ENCODE measurements around the gene CDH18.

Gene CDH18

GRCh38 chr5:19767987-19768386 is 220.0 kb downstream of the CDH18 start:
- TF ChIP-seq GATA3 (IDR thresholded peaks at IDR 0.05; ENCODE audit: low read depth, low read length) (no peak), GATA2 (IDR thresholded peaks at IDR 0.05; ENCODE audit: low read depth, low read length) (no peak)

GRCh38 chr5:19753579-19753978 is 234.4 kb downstream of the CDH18 start:
- no peak for TF ChIP-seq GATA3 (IDR thresholded peaks at IDR 0.05; ENCODE audit: low read depth, low read length)
- TF ChIP-seq GATA2 (IDR thresholded peaks at IDR 0.05; ENCODE audit: low read depth, low read length), result no peak

- TF ChIP-seq GATA3 (IDR thresholded peaks at IDR 0.05; ENCODE audit: low read depth, low read length), result no peak
- TF ChIP-seq GATA2 (IDR thresholded peaks at IDR 0.05; ENCODE audit: low read depth, low read length), result no peak
These were observed 236.7 kb downstream of the CDH18 start for GRCh38 chr5:19751326-19751725.

GRCh38 chr5:19745247-19745646 is 242.8 kb downstream of the CDH18 start:
- no peak for TF ChIP-seq GATA2 (IDR thresholded peaks at IDR 0.05; ENCODE audit: low read depth, low read length)
- no peak for TF ChIP-seq GATA3 (IDR thresholded peaks at IDR 0.05; ENCODE audit: low read depth, low read length)

- TF ChIP-seq GATA3 (IDR thresholded peaks at IDR 0.05; ENCODE audit: low read depth, low read length) (no peak), GATA2 (IDR thresholded peaks at IDR 0.05; ENCODE audit: low read depth, low read length) (0 out of 2 replicates have a peak, but pooled peaks have one; percentile 18)
These were observed 248.3 kb downstream of the CDH18 start for GRCh38 chr5:19739671-19740070.

GRCh38 chr5:19734776-19735175 is 253.2 kb downstream of the CDH18 start:
- TF ChIP-seq GATA2 (IDR thresholded peaks at IDR 0.05; ENCODE audit: low read depth, low read length) (no peak), GATA3 (IDR thresholded peaks at IDR 0.05; ENCODE audit: low read depth, low read length) (no peak)

GRCh38 chr5:19733612-19734495 is 254.1 kb downstream of the CDH18 start:
- TF ChIP-seq GATA3 (IDR thresholded peaks at IDR 0.05; ENCODE audit: low read depth, low read length) (no peak), GATA2 (IDR thresholded peaks at IDR 0.05; ENCODE audit: low read depth, low read length) (no peak)

- TF ChIP-seq GATA2 (IDR thresholded peaks at IDR 0.05; ENCODE audit: low read depth, low read length) (no peak), GATA3 (IDR thresholded peaks at IDR 0.05; ENCODE audit: low read depth, low read length) (no peak)
These were observed 259.4 kb downstream of the CDH18 start for GRCh38 chr5:19728571-19728970.

GRCh38 chr5:19719109-19719508 is 268.9 kb downstream of the CDH18 start:
- TF ChIP-seq GATA2 (IDR thresholded peaks at IDR 0.05; ENCODE audit: low read depth, low read length) (no peak), GATA3 (IDR thresholded peaks at IDR 0.05; ENCODE audit: low read depth, low read length) (no peak)

- TF ChIP-seq GATA3 (IDR thresholded peaks at IDR 0.05; ENCODE audit: low read depth, low read length), result no peak
- TF ChIP-seq GATA2 (IDR thresholded peaks at IDR 0.05; ENCODE audit: low read depth, low read length), result no peak
These were observed 274.3 kb downstream of the CDH18 start for GRCh38 chr5:19713740-19714139.

- TF ChIP-seq GATA3 (IDR thresholded peaks at IDR 0.05; ENCODE audit: low read depth, low read length) (no peak), GATA2 (IDR thresholded peaks at IDR 0.05; ENCODE audit: low read depth, low read length) (no peak)
These were observed 278.6 kb downstream of the CDH18 start for GRCh38 chr5:19709403-19709802.

- TF ChIP-seq GATA2 (IDR thresholded peaks at IDR 0.05; ENCODE audit: low read depth, low read length) (peak; percentile 24; the same call in 1 of the 2 replicates), GATA3 (IDR thresholded peaks at IDR 0.05; ENCODE audit: low read depth, low read length) (no peak)
These were observed 281.2 kb downstream of the CDH18 start for GRCh38 chr5:19706776-19707175.

GRCh38 chr5:19701731-19702130 is 286.3 kb downstream of the CDH18 start:
- TF ChIP-seq GATA3 (IDR thresholded peaks at IDR 0.05; ENCODE audit: low read depth, low read length), result no peak
- TF ChIP-seq GATA2 (IDR thresholded peaks at IDR 0.05; ENCODE audit: low read depth, low read length), result no peak

GRCh38 chr5:19694949-19695611 is 292.9 kb downstream of the CDH18 start:
- TF ChIP-seq GATA2 (IDR thresholded peaks at IDR 0.05; ENCODE audit: low read depth, low read length) (no peak), GATA3 (IDR thresholded peaks at IDR 0.05; ENCODE audit: low read depth, low read length) (no peak)

GRCh38 chr5:19690978-19691377 is 297.0 kb downstream of the CDH18 start:
- TF ChIP-seq GATA2 (IDR thresholded peaks at IDR 0.05; ENCODE audit: low read depth, low read length) (no peak), GATA3 (IDR thresholded peaks at IDR 0.05; ENCODE audit: low read depth, low read length) (no peak)
